GM21367 (cell line): ENCODE data around the gene THBD.
"Not testable (repeated sequence)": the region's sequence is repeated elsewhere in the genome, so short reads cannot be mapped to it uniquely, and the experiment has no call there.

Experiments
- ATAC-seq: cut with Tn5 transposase; IDR thresholded peaks from one replicate; pipeline ENCODE4 v1.9.1; 2021; ENCODE audit not compliant: unreplicated experiment

THBD gene

GRCh38 chr20:23039136-23039875 is 10.2 kb downstream of the THBD start:
- ATAC-seq, result no peak

DNA sequence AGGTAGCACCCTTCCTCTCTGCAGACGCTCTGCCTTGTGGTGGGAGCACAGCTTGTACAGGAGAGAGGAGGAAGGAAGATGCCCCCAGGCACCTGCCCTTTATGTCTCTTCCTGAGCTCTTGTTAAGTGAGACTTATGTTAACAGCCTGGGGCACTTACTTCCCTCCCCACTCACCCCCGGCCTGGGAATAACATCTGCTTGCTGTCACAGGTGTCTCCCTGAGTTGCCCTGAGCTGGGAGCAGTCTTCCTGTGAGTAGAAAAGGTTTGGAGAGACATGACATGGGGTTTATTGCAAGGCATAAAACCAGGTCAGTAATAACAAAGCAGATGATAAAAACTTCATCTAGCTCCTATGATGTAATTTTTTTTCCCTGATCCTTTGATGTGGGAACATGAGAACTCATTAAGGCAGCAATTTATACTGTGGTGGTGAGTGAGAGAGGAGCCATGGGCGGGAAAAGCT is 12.4 kb downstream of the THBD start:
- no peak for ATAC-seq

GRCh38 chr20:23036371-23036770 is 13.1 kb downstream of the THBD start:
- no peak for ATAC-seq

DNA sequence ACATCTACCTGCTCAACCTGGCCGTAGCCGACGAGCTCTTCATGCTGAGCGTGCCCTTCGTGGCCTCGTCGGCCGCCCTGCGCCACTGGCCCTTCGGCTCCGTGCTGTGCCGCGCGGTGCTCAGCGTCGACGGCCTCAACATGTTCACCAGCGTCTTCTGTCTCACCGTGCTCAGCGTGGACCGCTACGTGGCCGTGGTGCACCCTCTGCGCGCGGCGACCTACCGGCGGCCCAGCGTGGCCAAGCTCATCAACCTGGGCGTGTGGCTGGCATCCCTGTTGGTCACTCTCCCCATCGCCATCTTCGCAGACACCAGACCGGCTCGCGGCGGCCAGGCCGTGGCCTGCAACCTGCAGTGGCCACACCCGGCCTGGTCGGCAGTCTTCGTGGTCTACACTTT is 13.7 kb downstream of the THBD start:
- ATAC-seq, result no peak

GRCh38 chr20:23034721-23035671 is 14.5 kb downstream of the THBD start, which contains the start of gene SSTR4:
TSS of gene SSTR4 (plus strand) at chr20:23035312. CDS start at chr20:23035484, 172 bp downstream.
- ATAC-seq, result no peak

- ATAC-seq, result no peak
These were observed 15.6 kb downstream of the THBD start for GRCh38 chr20:23033918-23034317.

- no peak for ATAC-seq
These were observed 16.8 kb downstream of the THBD start for GRCh38 chr20:23032750-23033078.

DNA sequence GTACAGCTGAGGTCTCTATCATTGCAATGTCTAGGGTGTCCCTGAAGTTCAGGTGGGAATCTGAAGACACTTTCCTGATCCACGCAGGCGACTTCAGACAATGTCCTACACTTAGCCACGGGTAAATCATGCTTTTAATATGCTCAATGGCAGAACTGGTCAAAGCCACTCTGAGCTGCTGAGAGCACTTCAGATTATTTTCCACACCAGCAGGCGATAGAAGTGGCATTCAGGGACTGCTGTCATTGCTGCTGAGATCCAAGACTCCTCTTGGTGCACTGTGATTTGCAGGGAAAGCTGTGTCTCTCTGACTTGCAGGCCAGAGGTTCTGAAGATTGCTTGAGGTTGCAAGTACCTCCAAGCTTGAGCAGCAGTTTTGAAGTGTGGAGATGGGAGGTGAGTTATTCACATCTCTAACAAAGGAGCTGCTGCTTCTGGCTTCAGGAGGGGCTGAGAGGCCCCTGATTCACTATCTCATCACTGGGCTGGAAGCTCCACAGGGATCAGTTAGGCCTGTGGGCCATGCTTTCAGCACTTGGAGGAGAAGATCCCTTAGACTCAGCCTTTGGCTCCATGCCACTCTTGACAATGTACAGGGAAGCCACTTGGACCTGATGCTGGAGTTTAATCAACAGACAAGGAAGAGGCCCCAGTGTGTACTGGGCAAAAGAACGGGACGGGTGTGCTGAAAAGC is 17.3 kb downstream of the THBD start:
- ATAC-seq, result no peak

- ATAC-seq, result no peak
These were observed 18.1 kb downstream of the THBD start for GRCh38 chr20:23031346-23031745.

GRCh38 chr20:23029324-23029723 is 20.1 kb downstream of the THBD start:
- ATAC-seq, result no peak

GRCh38 chr20:23028392-23028791 is 21.1 kb downstream of the THBD start:
- ATAC-seq, result no peak

DNA sequence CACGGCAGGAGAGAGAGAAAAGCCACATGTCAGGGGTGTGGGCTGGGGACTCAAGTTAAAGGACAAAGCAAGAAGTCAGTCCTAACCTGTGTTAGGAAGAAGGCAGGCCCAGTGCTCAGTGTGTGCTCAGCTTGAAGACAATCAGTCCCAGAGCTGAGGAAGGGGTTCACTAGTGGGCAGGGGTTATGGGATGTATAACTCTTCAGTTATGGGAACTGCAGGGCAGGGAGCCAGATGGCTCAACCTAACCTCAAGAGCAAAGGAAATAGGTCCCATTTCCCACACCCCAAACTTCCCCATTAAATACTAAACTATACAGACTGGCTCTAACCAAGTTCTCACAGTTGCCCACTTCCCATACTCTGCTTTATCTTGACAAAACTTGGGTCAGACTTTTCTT is 21.8 kb downstream of the THBD start:
- no peak for ATAC-seq

DNA sequence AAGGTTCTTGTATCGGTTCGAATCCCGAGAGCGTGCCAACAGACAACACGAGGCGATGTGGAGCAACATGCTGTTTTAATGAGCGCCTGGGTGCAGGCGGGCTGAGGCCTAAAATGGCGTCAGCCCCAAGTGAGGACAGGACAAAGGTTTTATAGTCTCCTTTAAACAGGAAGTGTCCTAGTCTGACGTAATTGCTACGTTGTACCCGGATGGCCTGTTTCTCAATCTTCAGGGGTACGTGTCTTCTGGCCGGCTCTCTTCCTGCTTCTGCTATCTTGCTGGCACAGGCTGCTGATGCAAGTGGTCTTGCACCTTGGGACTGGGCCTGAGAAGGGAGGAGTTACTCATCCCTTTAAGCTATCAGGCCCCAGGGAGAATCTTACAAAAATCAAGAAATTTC is 24.0 kb downstream of the THBD start:
- not testable (repeated sequence) for ATAC-seq

DNA sequence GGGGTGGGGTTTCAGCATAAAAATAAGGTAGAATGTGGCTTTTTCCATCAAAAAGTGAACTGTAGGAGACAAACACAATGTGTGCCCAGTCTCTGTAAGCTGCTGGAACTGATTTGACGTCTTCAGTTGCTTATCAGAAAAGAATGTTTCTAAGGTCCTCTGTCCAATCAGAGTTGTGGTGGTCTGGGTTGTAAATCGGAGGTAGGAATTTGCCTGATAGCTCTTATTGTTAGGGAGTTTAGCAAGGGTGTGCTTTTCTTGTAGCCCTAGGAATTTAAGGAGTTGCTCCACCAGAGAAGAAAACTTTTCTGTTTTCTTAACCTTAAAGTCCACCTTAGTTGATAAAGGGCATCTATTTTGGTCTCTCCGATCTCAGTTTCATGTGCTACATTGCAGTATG is 24.8 kb downstream of the THBD start:
- no peak for ATAC-seq

- no peak for ATAC-seq
These were observed 25.8 kb downstream of the THBD start for GRCh38 chr20:23023621-23024177.

DNA sequence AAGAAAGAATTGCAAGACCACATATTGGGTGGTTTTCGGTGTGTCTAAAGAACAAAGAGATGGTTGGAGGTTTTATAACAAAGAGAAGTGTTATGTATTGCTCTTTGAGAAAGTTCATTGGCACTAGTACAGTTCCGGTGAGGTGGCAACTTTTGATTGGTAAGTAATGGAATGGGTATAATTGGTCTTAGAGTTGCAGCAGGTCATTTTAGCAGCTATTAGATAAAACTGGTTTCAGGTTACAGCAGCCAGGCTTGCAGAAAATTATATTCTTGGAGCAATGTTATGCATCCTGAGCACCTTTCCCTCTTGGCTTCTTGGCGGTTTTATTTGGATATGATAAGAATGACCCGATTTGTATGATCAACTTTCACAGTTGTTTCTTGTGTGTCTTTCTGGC is 26.6 kb downstream of the THBD start:
- no peak for ATAC-seq

- ATAC-seq, result no peak
These were observed 27.5 kb downstream of the THBD start for GRCh38 chr20:23021951-23022350.

GRCh38 chr20:23021541-23021940 is 27.9 kb downstream of the THBD start:
- ATAC-seq, result no peak

DNA sequence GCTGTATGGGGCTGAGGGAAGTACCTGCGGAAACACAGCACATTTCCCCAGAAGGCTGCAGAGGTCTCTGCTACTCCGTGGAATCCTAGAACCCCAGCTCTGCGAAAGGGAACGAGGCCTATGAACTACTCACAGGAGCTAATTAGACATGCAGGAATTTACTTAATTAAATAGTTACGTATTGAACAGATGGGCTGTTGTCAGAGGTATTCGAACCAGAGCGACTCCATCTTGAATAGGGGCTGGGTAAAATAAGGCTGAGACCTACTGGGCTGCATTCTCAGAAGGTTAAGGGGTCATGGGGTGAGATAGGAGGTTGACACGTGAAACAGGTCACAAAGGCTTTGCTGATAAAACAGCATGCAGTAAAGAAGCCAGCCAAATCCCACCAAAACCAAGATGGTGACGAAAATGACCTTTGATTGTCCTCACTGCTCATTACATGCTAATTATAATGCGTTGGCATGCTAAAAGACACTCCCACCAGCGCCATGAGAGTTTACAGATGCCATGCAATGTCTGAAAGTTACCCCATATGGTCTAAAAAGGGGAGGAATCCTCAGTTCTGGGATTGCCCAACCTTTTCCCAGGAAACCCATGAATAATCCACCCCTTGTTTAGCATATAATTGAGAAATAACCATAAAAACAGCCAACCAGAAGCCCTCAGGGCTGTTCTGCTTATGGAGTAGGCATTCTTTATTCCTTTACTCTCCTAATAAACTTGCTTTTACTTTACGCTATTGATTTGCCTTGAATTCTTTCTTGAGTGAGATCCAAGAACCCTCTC is 29.0 kb downstream of the THBD start:
- ATAC-seq, result no peak

DNA sequence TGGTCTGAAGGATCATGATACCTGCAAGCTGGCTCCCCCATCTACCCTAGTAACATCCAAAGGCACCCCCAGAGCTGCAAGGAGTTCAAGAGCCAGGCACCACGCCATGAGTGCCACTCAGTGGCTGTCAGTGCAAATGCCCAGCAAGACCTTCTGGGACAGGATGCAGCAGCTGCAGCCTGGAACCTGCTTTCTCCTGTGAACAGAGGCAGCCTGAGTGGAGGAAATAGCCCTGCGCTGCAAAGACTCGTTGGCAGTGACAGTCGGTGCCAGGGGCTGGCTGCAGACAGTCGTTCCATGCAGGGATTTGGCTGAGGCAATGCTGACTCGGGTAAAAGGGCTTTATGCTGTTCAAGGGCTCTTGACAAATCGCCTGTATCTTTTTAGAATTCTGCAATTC is 30.1 kb downstream of the THBD start:
- ATAC-seq, result no peak
